BLaER1 treated with 17β-estradiol and CSF1 and Interleukin-3, amounts not matched to agents 10 nM and 100 nM (cell line): Measurements from ENCODE around the gene TRDN.

Source experiments
- H3K27ac ChIP-seq, 11 experiments: shearing (Covaris generic); formaldehyde crosslinking; 2 replicates each; pipeline ENCODE4 v1.8.1; 2022
- H3K27me3 ChIP-seq, 11 experiments: shearing (Covaris generic); formaldehyde crosslinking; 2 replicates each; pipeline ENCODE4 v1.8.1; 2022
- H3K36me3 ChIP-seq, 11 experiments: shearing (Covaris generic); formaldehyde crosslinking; 2 replicates each; pipeline ENCODE4 v1.8.1; 2022
- H3K4me1 ChIP-seq, 10 experiments: shearing (Covaris generic); formaldehyde crosslinking; 2 replicates each; pipeline ENCODE4 v1.8.1; 2022
- H3K4me2 ChIP-seq, 11 experiments: shearing (Covaris generic); formaldehyde crosslinking; 2 replicates each; pipeline ENCODE4 v1.8.1; 2022
- H3K4me3 ChIP-seq, 10 experiments: shearing (Covaris generic); formaldehyde crosslinking; 2 replicates each; pipeline ENCODE4 v1.8.1; 2022
- H3K9ac ChIP-seq, 11 experiments: shearing (Covaris generic); formaldehyde crosslinking; 2 replicates each; pipeline ENCODE4 v1.8.1; 2022
- H3K9me3 ChIP-seq, 11 experiments: shearing (Covaris generic); formaldehyde crosslinking; replicated peaks in 1 of 11; 2 replicates each; pipeline ENCODE4 v1.8.1; 2022
- H4K20me1 ChIP-seq, 11 experiments: shearing (Covaris generic); formaldehyde crosslinking; 2 replicates each; pipeline ENCODE4 v1.8.1; 2022
- Cebpa-rat ChIP-seq, 11 experiments: shearing (Covaris generic); IDR thresholded peaks; 2 replicates each; pipeline ENCODE4 v1.8.1; 2022

TRDN gene

GRCh38 chr6:123636782-123637181, at the start of gene TRDN:
TRDN (minus strand) TSS chr6:123636950; CDS start chr6:123636775, 175 bp downstream.
- Histone ChIP-seq H3K9ac (no peak within 1 kb of the TSS), H3K4me1 (no peaks in the 10 kb centered on the region), H3K27me3 (no peaks in the 10 kb centered on the region), H3K4me2 (no peak within 1 kb of the TSS), H4K20me1 (no peaks in the 10 kb centered on the region), H3K4me3 (no peak within 1 kb of the TSS), H3K27ac (no peak within 1 kb of the TSS), H3K36me3 (no peaks in the 10 kb centered on the region), H3K9me3 (no peaks in the 10 kb centered on the region)
- no peak for TF ChIP-seq Cebpa-rat (IDR thresholded peaks at IDR 0.05)

- Histone ChIP-seq H3K4me2 (no peak overlapping the region), H4K20me1 (no peaks in the 10 kb centered on the region), H3K27ac (no peak overlapping the region)
Observed at GRCh38 chr6:123681957-123682462, 45.3 kb upstream of the TRDN start.

GRCh38 chr6:123677897-123678296, 41.1 kb upstream of the TRDN start:
- Histone ChIP-seq H3K9ac (no peak overlapping the region), H3K4me2 (no peak overlapping the region), H3K27ac (no peak overlapping the region), H3K9me3 (peaks cover 0 to 16% (median 8%) of the 10 kb centered on the region in 11 experiments; a peak in 12 of 22 replicates), H3K4me3 (no peak overlapping the region), H3K4me1 (no peaks in the 10 kb centered on the region), H3K27me3 (no peaks in the 10 kb centered on the region), H3K36me3 (no peaks in the 10 kb centered on the region), H4K20me1 (no peaks in the 10 kb centered on the region)
- TF ChIP-seq Cebpa-rat (IDR thresholded peaks at IDR 0.05) = no peak

More at GRCh38 chr6:123681957-123682462, 45.3 kb upstream of the TRDN start:
- no peaks in the 10 kb centered on the region for H3K9me3 ChIP-seq
- no peak for TF ChIP-seq Cebpa-rat (IDR thresholded peaks at IDR 0.05)
- H3K4me3 ChIP-seq = no peak overlapping the region
- no peaks in the 10 kb centered on the region for H3K4me1 ChIP-seq
- H3K9ac ChIP-seq = no peak overlapping the region
- H3K36me3 ChIP-seq = no peaks in the 10 kb centered on the region
- no peaks in the 10 kb centered on the region for H3K27me3 ChIP-seq

- Histone ChIP-seq H3K36me3 (no peaks in the 10 kb centered on the region), H4K20me1 (no peaks in the 10 kb centered on the region), H3K4me3 (no peak overlapping the region), H3K9ac (no peak overlapping the region), H3K4me2 (no peak overlapping the region), H3K27me3 (no peaks in the 10 kb centered on the region), H3K4me1 (no peaks in the 10 kb centered on the region), H3K9me3 (peaks cover 0 to 16% (median 8%) of the 10 kb centered on the region in 11 experiments; a peak in 12 of 22 replicates), H3K27ac (no peak overlapping the region)
- no peak for TF ChIP-seq Cebpa-rat (IDR thresholded peaks at IDR 0.05)
Observed at GRCh38 chr6:123676793-123677192, 40.0 kb upstream of the TRDN start.

- H3K27me3 ChIP-seq = no peaks in the 10 kb centered on the region
- no peak for TF ChIP-seq Cebpa-rat (IDR thresholded peaks at IDR 0.05)
- H3K9me3 ChIP-seq = no peaks in the 10 kb centered on the region
- H3K9ac ChIP-seq = no peak overlapping the region
- H4K20me1 ChIP-seq = no peaks in the 10 kb centered on the region
- H3K36me3 ChIP-seq = no peaks in the 10 kb centered on the region
- no peak overlapping the region for H3K4me3 ChIP-seq
- H3K4me2 ChIP-seq = no peak overlapping the region
- H3K4me1 ChIP-seq = no peaks in the 10 kb centered on the region
- no peak overlapping the region for H3K27ac ChIP-seq
Observed at GRCh38 chr6:123668965-123669591, 32.3 kb upstream of the TRDN start.

GRCh38 chr6:123668063-123668462, 31.3 kb upstream of the TRDN start:
- no peak overlapping the region for H3K27ac ChIP-seq
- H4K20me1 ChIP-seq = no peaks in the 10 kb centered on the region
- no peak overlapping the region for H3K4me2 ChIP-seq
- no peaks in the 10 kb centered on the region for H3K27me3 ChIP-seq
- no peak overlapping the region for H3K4me3 ChIP-seq
- TF ChIP-seq Cebpa-rat (IDR thresholded peaks at IDR 0.05) = no peak
- no peaks in the 10 kb centered on the region for H3K4me1 ChIP-seq
- H3K9me3 ChIP-seq = no peaks in the 10 kb centered on the region
- no peak overlapping the region for H3K9ac ChIP-seq
- H3K36me3 ChIP-seq = no peaks in the 10 kb centered on the region

- H3K27ac ChIP-seq = no peak overlapping the region
- H3K9ac ChIP-seq = no peak overlapping the region
- H3K27me3 ChIP-seq = no peaks in the 10 kb centered on the region
- no peaks in the 10 kb centered on the region for H3K36me3 ChIP-seq
- no peak for TF ChIP-seq Cebpa-rat (IDR thresholded peaks at IDR 0.05)
- no peaks in the 10 kb centered on the region for H3K9me3 ChIP-seq
- H3K4me3 ChIP-seq = no peak overlapping the region
- H4K20me1 ChIP-seq = no peaks in the 10 kb centered on the region
- H3K4me2 ChIP-seq = no peak overlapping the region
- H3K4me1 ChIP-seq = no peaks in the 10 kb centered on the region
Observed at GRCh38 chr6:123663436-123663835, 26.7 kb upstream of the TRDN start.

- no peak overlapping the region for H3K4me2 ChIP-seq
- no peaks in the 10 kb centered on the region for H3K4me1 ChIP-seq
- no peak overlapping the region for H3K27ac ChIP-seq
- no peaks in the 10 kb centered on the region for H4K20me1 ChIP-seq
- no peaks in the 10 kb centered on the region for H3K36me3 ChIP-seq
- no peak overlapping the region for H3K4me3 ChIP-seq
- H3K9me3 ChIP-seq = no peaks in the 10 kb centered on the region
- no peaks in the 10 kb centered on the region for H3K27me3 ChIP-seq
- TF ChIP-seq Cebpa-rat (IDR thresholded peaks at IDR 0.05) = no peak
- H3K9ac ChIP-seq = no peak overlapping the region
Observed at GRCh38 chr6:123662757-123663156, 26.0 kb upstream of the TRDN start.

- H3K4me2 ChIP-seq = no peak overlapping the region
- H4K20me1 ChIP-seq = no peaks in the 10 kb centered on the region
- no peaks in the 10 kb centered on the region for H3K4me1 ChIP-seq
- H3K27me3 ChIP-seq = no peaks in the 10 kb centered on the region
- H3K27ac ChIP-seq = no peak overlapping the region
- H3K36me3 ChIP-seq = no peaks in the 10 kb centered on the region
- TF ChIP-seq Cebpa-rat (IDR thresholded peaks at IDR 0.05) = no peak
- H3K9ac ChIP-seq = no peak overlapping the region
- no peaks in the 10 kb centered on the region for H3K9me3 ChIP-seq
- H3K4me3 ChIP-seq = no peak overlapping the region
Observed at GRCh38 chr6:123661105-123661891, 24.5 kb upstream of the TRDN start.
